Bronchus fibroblast of lung (primary cell): ENCODE data around the gene DCLRE1C. TPM values are rescaled to one million over a fixed set of nuclear protein-coding genes. Genes with fewer than 3 reads are reported as not detected.

ENCODE experiments used
- total RNA-seq: library from RNA; depleted of rRNA; stranded (reverse); fragments of >200 nt; gene quantifications from 2 replicates; pipeline ENCODE4 v1.2.3, GENCODE V29; 2015

DCLRE1C gene
- 6.6 and 7.9 TPM in 2 replicates for total RNA-seq

DNA sequence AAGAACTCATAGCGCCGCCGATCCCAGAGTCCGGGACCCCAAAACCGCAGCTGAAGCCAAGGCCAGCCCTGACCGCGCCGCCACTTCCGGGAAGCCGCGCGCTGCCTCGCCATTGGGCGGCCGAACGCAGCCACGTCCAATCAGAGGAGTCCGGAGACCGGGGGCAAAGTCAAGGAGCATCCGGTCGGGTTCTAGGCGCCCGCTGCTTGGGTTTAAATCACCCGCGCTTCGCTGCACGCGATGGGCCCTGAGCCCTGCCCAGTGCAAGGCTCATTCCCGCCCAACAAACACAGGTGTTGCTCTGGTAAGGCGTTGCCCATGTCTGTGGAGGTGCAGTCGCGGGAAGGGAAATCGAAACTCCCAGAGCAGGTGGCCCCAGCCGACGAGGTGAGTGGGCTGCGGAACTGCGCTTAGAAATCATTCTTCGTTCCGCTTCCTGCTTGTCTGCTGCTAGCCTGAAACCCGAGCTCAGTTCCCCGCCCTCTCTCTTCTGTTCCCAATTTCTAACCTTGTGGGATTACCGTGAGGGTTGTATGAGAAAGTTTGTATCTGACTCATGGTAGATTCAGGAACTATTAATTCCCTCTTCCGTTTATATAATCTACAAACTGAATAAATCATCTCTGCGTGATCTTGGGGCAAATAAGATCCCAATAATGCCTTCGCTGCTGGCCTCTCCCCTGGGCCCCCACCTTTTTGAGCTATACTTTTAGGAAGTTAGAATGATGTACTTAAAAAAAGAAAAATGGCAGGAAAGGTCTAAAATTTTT is at the start of gene DCLRE1C:
TSS of gene DCLRE1C (minus strand) at position 96 of the 770 bp plus-strand sequence. CDS start at position 10, 86 bp downstream.

DNA sequence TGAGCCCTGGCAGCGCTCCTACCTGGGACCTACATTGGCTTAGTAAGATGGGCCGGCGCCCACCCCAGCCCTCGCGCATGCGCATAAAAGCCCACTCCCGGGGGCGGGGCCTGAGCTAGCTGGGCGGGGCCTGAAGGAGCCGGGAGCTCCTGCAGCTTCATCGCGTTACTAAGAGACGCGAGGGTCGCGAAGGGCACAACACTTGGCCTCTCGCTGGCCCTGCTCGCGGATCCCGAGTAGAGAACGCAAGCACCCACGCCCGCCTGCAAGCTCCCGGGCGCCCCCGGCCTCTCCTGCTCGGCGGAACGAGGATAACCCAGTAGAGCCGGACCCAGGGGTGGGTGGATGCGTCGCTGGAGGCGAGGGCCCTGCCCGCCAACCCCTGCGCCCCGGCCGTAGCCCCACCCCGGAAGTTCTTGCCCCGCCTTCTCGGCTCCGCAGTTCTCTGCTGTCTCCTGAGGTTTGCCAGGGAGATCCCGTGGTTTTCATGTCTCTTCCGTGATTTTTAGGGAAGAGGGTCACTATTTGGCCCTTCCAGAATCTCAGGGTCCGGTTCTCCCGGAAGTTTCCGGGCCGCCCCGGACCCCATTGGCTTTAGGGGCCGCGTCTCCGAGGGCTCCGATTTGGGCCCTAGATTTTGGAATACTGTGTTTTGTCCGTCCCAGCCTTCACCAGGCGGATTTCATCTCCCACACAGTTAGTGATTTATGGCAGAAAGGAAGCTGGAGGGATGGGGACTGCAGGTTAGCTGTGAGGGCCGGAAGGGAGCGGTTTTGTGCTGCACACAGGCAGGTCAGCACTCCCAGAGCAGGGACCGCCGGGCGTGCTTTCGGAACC is 5.5 kb upstream of the DCLRE1C start, which contains the start of gene MEIG1:
TSS of gene MEIG1 (plus strand) at position 168 of the 837 bp plus-strand sequence. CDS start 7,081 bp downstream, outside the sequence.

DNA sequence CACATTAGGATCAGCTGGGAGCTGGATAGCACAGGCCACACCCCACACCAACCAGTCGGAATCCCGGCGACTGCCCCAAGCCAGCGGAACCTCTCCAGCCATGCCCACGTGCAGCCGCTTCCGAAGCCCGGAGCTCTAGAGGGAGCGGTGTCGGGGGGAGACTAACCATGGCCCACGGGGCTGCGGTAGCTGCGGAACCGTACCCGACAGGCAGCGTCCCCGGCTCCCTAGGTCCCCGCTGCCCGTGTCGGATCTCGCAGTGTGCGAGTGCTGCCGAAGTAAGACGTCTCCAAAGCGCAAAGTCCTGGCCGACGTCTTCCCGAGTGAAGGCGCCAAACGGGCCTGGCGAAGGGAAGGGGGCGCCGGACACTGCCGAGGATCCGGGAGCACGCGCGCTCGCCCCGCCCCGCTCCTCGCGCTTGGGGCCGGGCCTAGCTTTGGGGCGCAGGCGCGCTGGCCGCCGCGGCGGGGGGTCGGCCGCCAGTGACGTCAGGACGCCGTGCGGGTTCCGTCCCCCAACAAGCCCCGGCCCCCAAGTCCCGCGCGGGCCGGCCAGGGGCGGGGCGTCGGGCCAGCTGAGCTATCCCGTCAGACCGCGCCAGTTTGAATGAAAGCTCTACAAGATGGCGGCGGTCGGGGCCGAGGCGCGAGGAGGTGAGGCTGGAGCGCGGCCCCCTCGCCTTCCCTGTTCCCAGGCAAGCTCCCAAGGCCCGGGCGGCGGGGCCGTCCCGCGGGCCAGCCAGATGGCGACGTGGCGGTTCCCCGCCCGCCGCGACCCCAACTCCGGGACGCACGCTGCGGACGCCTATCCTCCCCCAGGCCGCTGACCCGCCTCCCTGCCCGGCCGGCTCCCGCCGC is 75.4 kb downstream of the DCLRE1C start, which contains the start of gene SUV39H2:
TSS of gene SUV39H2 (plus strand) at position 601 of the 858 bp plus-strand sequence. CDS start at position 624, 23 bp downstream.

Other genes with a start within 250 kb of the DCLRE1C start
- 10.8 and 11.3 TPM in 2 replicates for gene FAM107B, start 179.2 kb downstream of the DCLRE1C start, total RNA-seq
- gene CDNF, start 116.1 kb downstream of the DCLRE1C start, total RNA-seq = 0.34 and 1.9 TPM in 2 replicates
- 15.3 and 16.6 TPM in 2 replicates for gene HSPA14, start 115.8 kb downstream of the DCLRE1C start, total RNA-seq
- gene MSANTD7, start 115.8 kb downstream of the DCLRE1C start, total RNA-seq = 9.8 and 11.3 TPM in 2 replicates
- gene SUV39H2, start 75.2 kb downstream of the DCLRE1C start, total RNA-seq = 17.5 and 18.2 TPM in 2 replicates
- 0.15 TPM in 1 of 2 replicates, not detected in the other for gene MEIG1, start 5.3 kb upstream of the DCLRE1C start, total RNA-seq
- under 0.01 TPM in 1 of 2 replicates, not detected in the other for gene OLAH, start 89.8 kb upstream of the DCLRE1C start, total RNA-seq
- 3.4 and 3.9 TPM in 2 replicates for gene ACBD7, start 134.7 kb upstream of the DCLRE1C start, total RNA-seq
- 9.4 and 11.6 TPM in 2 replicates for gene RPP38, start 143.3 kb upstream of the DCLRE1C start, total RNA-seq
- 27.6 and 33.8 TPM in 2 replicates for gene NMT2, start 214.6 kb upstream of the DCLRE1C start, total RNA-seq